Stimulated activated CD8-positive, alpha-beta memory T cell treated with anti-CD3 and anti-CD28 coated beads, Interleukin-15, amount 100 ng/mL, for 1 hour (primary cell): ENCODE data around the gene TSR1.

Source experiments
- DNase-seq: peaks from one replicate; pipeline ENCODE4 v3.0.0-alpha.2; 2020; ENCODE audit warnings: low read depth

TSR1 gene

GRCh38 chr17:2369039-2369438 is 32.8 kb upstream of the TSR1 start:
- no peak for DNase-seq

GRCh38 chr17:2368359-2368758 is 32.1 kb upstream of the TSR1 start:
- DNase-seq, result no peak

- no peak for DNase-seq
Observed at GRCh38 chr17:2366747-2367494, 30.7 kb upstream of the TSR1 start.

GRCh38 chr17:2365132-2365531 is 28.9 kb upstream of the TSR1 start:
- DNase-seq, result no peak

- no peak for DNase-seq
Observed at GRCh38 chr17:2364763-2365116, 28.5 kb upstream of the TSR1 start.

- no peak for DNase-seq
Observed at GRCh38 chr17:2363851-2364762, 27.9 kb upstream of the TSR1 start.

GRCh38 chr17:2363318-2363717 is 27.1 kb upstream of the TSR1 start:
- no peak for DNase-seq

GRCh38 chr17:2362881-2363280 is 26.6 kb upstream of the TSR1 start:
- no peak for DNase-seq

GRCh38 chr17:2362416-2362815 is 26.2 kb upstream of the TSR1 start:
- no peak for DNase-seq

- DNase-seq, result no peak
Observed at GRCh38 chr17:2362016-2362415, 25.8 kb upstream of the TSR1 start.

GRCh38 chr17:2361010-2361760 is 24.9 kb upstream of the TSR1 start:
- no peak for DNase-seq

GRCh38 chr17:2357931-2358434 is 21.7 kb upstream of the TSR1 start:
- DNase-seq, result no peak

GRCh38 chr17:2357237-2357636 is 21.0 kb upstream of the TSR1 start:
- DNase-seq, result no peak

- DNase-seq, result no peak
Observed at GRCh38 chr17:2354311-2354710, 18.1 kb upstream of the TSR1 start.

- no peak for DNase-seq
Observed at GRCh38 chr17:2351269-2351668, 15.0 kb upstream of the TSR1 start.

- DNase-seq, result no peak
Observed at GRCh38 chr17:2347805-2348685, 11.8 kb upstream of the TSR1 start.

GRCh38 chr17:2346475-2346874 is 10.2 kb upstream of the TSR1 start:
- no peak for DNase-seq

- no peak for DNase-seq
Observed at GRCh38 chr17:2344528-2344927, 8.3 kb upstream of the TSR1 start.

GRCh38 chr17:2343421-2343820 is 7.2 kb upstream of the TSR1 start:
- no peak for DNase-seq

GRCh38 chr17:2338315-2338657 is 2.0 kb upstream of the TSR1 start:
- DNase-seq, result no peak

- DNase-seq, result no peak
Observed at GRCh38 chr17:2337544-2338314, 1.5 kb upstream of the TSR1 start.
